Measurements from ENCODE around the gene ANTXR1.

Gene ANTXR1

GRCh38 chr2:69013142-69013839 lies at the start of gene ANTXR1:
ANTXR1 (plus strand) TSS chr2:69013179; CDS start chr2:69013500, 321 bp downstream.
- DNase-seq = peak; percentile 34

DNA sequence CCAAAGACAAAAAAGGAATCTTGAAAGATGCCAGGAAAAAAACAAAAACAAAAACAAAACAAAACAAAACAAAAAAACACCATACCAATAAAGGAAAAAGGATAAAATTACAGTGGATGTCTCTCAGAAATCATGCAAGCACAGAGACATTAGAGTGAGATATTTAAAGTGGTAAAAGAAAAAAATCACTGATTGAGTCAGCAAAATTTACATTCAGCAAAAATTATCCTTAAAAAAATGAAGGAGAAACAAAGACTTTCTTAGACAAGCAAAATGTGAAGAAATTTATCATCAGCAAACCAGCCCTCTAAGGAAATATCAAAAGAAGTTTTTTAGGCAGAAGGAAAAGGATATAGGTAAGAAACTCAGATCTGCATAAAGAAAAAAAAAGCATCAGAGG lies 48.7 kb upstream of the ANTXR1 start:
- no peak for DNase-seq

DNA sequence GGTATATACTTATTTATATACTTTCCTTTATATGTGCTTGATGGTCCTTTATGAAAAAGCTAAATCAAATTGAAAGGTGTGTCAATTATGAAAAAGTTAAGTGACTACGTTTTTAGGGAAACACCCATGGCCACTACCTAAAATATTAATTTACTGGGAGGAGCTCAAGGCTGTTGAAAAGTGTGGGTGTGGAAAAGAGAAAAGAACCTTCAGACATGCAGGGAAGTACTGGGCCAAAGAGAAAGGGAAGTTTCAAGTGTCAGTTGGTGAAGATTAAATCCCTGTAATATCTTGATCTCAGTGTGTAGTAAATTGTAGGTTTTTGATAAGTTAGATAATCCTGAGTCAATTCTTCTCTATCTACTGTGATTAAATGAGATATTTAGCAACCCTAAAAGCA lies 44.8 kb upstream of the ANTXR1 start:
- no peak for DNase-seq

DNA sequence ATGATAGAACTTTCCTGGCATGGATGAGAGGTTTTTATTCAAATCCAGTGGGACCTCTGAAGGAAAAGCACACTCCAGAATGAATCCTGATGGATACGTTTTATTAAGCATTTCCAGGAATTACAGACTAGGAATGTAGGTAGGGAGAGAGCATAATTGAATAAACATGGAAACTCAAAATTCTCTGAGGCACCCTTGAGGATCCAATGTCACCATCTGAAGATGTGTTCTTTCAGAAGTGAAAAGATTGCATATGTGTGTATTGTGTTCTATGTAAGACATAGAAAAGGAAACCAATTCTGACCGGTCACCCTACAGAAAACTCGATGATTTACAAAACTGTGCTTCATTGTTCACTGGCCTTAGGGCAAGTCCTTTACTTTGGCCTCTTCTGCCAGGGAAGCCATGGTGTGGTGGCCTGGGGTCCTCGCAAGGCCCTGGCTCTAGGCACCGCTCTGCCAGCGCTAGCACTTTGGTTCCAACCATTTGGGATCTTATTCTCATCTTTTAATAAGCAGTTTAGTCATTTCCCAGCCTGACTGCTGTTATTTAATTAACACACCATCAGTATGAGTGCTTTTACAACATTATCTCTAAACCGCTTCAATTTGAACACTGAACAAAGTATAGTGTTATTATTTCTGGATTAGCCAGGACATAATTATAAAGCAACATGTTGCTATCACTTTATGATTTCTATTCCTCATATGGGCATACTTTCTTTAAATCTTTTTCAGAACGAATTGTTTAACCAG lies 43.1 kb upstream of the ANTXR1 start:
- no peak for DNase-seq

DNA sequence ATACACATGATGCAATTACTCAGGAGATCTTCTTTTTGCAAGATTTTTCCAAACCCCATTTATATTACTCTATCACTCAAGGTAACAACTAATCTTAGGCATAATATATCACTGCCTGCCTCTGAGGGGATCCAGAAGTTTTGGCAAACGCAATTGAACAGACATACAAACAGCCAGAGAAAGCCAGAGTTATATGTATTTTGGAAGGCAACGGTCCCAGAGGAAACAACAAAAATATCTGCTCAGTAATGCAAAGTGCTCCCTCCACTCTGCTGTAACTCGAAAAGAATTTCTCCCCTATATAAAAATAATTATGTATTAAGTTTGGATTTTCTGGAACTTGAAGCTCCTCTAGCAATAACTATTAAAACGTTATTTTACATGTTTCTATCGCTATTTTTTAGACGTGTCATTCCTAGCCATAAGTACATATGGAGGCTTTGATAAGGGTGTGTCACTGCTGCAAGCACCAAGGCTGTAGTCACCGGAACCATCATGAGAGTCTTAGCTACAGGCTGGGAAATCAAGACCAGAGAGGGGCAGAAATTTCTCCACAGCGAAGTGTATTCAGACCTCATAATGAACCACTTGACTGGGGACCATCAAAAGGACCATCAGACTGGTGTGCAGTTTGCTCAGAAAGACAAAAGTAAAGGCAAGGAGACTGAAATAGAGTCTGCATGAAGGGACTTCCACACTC lies 42.3 kb upstream of the ANTXR1 start:
- no peak for DNase-seq

GRCh38 chr2:68971591-68972231 lies 41.3 kb upstream of the ANTXR1 start:
- no peak for DNase-seq

DNA sequence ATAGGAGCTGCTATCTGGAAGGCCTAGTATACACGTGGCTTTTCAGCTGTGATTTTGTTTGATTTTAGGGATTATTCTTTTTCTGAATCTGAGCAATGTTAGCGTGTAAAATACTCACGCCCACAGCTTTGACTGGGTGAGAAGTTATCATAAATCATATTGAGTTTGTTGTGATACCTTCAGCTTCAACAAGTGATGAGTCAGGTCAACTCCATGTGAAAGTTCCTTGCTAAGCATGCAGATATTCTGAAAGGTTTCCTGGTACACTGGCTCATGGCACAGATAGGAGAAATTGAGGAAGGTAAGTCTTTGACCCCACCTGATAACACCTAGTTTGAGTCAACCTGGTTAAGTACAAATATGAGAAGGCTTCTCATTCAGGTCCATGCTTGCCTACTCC lies 38.7 kb upstream of the ANTXR1 start, which contains the start of gene GKN1:
TSS of gene GKN1 (plus strand) at position 386 of the 400 bp plus-strand sequence. CDS start 42 bp downstream, outside the sequence.
- no peak for DNase-seq

- no peak for DNase-seq
These were observed 37.9 kb upstream of the ANTXR1 start for GRCh38 chr2:68974946-68975665.

GRCh38 chr2:68975844-68976243 lies 37.1 kb upstream of the ANTXR1 start:
- no peak for DNase-seq

DNA sequence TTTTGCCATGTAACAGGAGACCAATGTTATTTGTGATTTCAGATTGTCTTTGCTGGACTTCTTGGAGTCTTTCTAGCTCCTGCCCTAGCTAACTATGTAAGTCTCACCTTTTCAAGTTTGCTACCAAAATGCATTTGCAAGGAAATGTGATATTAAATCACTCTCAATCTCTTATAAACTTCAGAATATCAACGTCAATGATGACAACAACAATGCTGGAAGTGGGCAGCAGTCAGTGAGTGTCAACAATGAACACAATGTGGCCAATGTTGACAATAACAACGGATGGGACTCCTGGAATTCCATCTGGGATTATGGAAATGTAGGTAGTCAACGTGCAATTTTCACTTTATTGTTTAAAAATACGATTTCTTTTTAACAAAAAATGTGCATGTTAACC lies 35.5 kb upstream of the ANTXR1 start:
- no peak for DNase-seq

GRCh38 chr2:68978098-68978497 lies 34.9 kb upstream of the ANTXR1 start:
- no peak for DNase-seq

DNA sequence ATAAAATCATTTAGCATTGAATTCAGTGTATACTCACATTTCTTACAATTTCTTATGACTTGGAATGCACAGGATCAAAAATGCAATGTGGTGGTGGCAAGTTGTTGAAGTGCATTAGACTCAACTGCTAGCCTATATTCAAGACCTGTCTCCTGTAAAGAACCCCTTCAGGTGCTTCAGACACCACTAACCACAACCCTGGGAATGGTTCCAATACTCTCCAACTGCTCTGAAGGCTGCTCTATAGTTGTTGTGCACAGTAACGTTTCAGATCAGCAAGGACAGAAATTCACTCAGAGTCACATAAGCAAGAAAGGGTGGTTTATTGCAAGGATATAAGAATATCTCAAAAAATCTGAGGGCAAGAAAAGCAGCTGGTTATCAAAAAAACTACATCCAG lies 32.0 kb upstream of the ANTXR1 start:
- DNase-seq = no peak

- DNase-seq = no peak
These were observed 25.9 kb upstream of the ANTXR1 start for GRCh38 chr2:68987021-68987503.

- no peak for DNase-seq
These were observed 23.9 kb upstream of the ANTXR1 start for GRCh38 chr2:68989035-68989434.

- no peak for DNase-seq
These were observed 20.6 kb upstream of the ANTXR1 start for GRCh38 chr2:68992341-68992740.

DNA sequence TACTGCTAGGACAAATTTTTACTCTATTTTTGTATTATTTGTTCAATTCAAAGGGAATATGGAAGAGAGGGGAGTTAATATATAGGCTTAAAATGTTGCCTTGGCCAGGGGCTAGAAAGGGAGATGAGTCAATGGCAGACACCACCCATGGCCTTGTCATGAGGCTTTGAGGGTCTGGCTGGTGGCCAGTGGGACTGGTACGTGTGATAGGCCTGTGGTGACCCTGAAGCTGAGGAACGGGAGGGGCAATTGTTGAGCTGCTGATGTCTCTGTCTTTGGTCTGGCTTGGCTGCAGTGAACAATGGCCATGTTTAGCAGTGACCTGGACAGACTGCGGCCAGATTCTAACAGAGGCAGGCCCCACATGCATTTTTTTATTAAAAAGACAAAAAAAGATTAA lies 20.0 kb upstream of the ANTXR1 start:
- DNase-seq = no peak

- no peak for DNase-seq
These were observed 19.3 kb upstream of the ANTXR1 start for GRCh38 chr2:68993660-68994059.

DNA sequence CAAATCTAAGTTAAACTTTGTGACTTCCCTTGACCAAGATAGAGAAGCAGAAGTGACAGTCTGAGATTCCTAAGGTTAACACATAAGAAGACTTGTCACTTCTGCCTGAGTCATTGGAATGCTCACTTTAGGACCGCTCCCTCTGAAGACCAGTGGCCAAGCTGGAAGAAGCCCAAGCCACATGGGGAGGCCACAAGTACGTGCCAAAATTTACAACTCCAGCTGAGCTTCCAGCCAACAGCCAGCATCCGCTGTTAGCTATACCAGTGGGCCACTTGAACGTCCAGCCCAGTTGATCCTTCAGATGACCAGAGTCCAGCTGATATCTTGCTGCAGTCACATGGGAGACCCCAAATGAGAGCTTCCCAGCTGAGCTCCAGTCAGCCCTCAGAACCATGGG lies 18.1 kb upstream of the ANTXR1 start:
- no peak for DNase-seq

DNA sequence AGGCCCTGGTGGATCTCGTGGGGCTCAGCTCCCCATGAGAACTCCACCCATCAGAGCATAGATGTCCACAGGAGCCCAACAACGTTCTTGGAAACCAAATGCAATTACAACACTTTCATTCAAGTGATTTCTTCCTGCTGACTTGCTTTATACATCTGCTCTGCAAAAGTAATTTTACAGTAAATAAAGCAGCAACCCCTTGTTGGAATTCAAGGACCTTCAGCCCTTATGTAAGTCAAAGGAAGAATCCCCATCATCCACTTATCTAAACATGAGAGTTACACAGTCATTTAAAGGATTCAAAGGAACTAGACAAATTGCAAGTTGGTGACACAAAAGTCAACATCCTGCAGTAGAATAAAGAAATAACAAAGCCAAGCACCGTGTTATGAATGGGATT lies 17.1 kb upstream of the ANTXR1 start:
- DNase-seq = no peak

DNA sequence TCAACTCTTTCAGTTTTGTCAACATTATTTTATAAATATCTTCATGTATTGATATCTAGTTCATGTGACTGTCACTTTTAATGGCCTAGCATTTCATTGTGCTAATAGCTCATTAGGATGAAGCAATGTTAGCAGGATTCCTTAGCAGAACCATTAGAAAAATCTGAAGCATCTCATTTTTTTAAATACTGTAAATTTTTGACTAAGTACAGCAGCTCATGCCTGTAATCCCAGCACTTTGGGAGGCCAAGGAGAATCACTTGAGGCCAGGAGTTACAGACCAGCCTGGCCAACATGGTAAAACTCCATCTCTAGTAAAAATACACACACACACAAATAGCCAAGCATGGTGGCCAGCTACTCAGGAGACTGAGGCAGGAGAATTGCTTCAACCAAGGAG lies 15.6 kb upstream of the ANTXR1 start:
- no peak for DNase-seq

DNA sequence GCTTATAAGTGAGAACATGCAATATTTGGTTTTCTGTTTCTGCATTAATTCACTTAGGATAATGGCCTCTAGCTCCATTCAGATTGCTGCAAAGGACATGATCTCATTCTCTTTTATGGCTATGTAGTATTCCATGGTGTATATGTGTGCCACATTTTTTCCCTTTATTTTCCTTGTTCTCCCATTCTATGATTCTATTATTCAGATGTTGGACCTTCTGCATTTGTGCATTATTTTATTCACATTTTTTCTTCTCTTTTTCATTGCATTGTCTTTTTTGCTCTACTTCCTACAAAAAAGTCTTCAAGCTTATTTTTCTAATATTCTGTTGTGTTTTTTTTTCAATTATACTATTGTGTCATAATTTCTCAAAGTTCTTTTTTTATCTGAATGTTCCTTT lies 11.1 kb upstream of the ANTXR1 start:
- no peak for DNase-seq

GRCh38 chr2:69003731-69004130 lies 9.2 kb upstream of the ANTXR1 start:
- DNase-seq = no peak

- DNase-seq = no peak
These were observed 5.8 kb upstream of the ANTXR1 start for GRCh38 chr2:69007169-69007568.
